Activated CD4-positive, alpha-beta memory T cell treated with anti-CD3 and anti-CD28 coated beads, Interleukin-2, amount 10 ng/mL, durations not matched to agents 7 days and 5 days (primary cell): Measurements from ENCODE around the gene ZMYND8. TPM values are rescaled to one million over a fixed set of nuclear protein-coding genes. Genes with fewer than 3 reads are reported as not detected.
"Not testable (repeated sequence)": the region's sequence is repeated elsewhere in the genome, so short reads cannot be mapped to it uniquely, and the experiment has no call there.

ENCODE experiments used
- CTCF ChIA-PET: fragments of 350-600 bp; sonication (Branson Sonifier 250); formaldehyde crosslinking; loops from one replicate; lab custom pipeline; 2021; ENCODE audit warnings: antibody characterized with exemption, inconsistent platforms; lab: Charles Lee
- POLR2A ChIA-PET: fragments of 350-600 bp; sonication (Branson Sonifier 250); formaldehyde crosslinking; loops from one replicate; lab custom pipeline; 2021; ENCODE audit warnings: antibody characterized with exemption; lab: Charles Lee
- DNase-seq: peaks from one replicate; pipeline ENCODE4 v3.0.0-alpha.2; 2020
- H3K27ac Mint-ChIP-seq: one replicate; pipeline ENCODE4 v1.8.0; 2021; ENCODE audit warnings: mild to moderate bottlenecking, mixed read lengths
- H3K27me3 Mint-ChIP-seq: one replicate; pipeline ENCODE4 v1.8.0; 2021; ENCODE audit warnings: mixed read lengths
- H3K36me3 Mint-ChIP-seq: one replicate; pipeline ENCODE4 v1.8.0; 2021; ENCODE audit warnings: low read depth, mixed read lengths
- H3K4me1 Mint-ChIP-seq: one replicate; pipeline ENCODE4 v1.8.0; 2021; ENCODE audit warnings: mixed read lengths
- H3K4me3 Mint-ChIP-seq: one replicate; pipeline ENCODE4 v1.8.0; 2021; ENCODE audit warnings: mild to moderate bottlenecking, mixed read lengths
- H3K9me3 Mint-ChIP-seq: one replicate; pipeline ENCODE4 v1.8.0; 2021; ENCODE audit warnings: mixed read lengths
- total RNA-seq, 2 experiments: library from RNA; stranded (reverse); gene quantifications; one replicate each; pipeline ENCODE4 v1.2.3, GENCODE V29; 2021

The ZMYND8 gene
- total RNA-seq, 2 experiments from 2014 or later, result 37.8 to 44.2 TPM

GRCh38 chr20:47246061-47246777 lies 110.3 kb downstream of the ZMYND8 start:
- CTCF ChIA-PET, result interaction anchor here (0.7 kb wide), 1 partner anchor 137 kb away, joined by 3 read pairs; no protein-coding TSS in a partner anchor
- Mint-ChIP-seq H3K9me3 (no peaks in the 10 kb centered on the region), H3K27me3 (no peaks in the 10 kb centered on the region), H3K4me1 (no peaks in the 10 kb centered on the region), H3K27ac (no peak overlapping the region), H3K36me3 (peaks cover 54% of the 10 kb centered on the region), H3K4me3 (no peak overlapping the region)
- POLR2A ChIA-PET, result no interaction called here
- no peak for DNase-seq

DNA sequence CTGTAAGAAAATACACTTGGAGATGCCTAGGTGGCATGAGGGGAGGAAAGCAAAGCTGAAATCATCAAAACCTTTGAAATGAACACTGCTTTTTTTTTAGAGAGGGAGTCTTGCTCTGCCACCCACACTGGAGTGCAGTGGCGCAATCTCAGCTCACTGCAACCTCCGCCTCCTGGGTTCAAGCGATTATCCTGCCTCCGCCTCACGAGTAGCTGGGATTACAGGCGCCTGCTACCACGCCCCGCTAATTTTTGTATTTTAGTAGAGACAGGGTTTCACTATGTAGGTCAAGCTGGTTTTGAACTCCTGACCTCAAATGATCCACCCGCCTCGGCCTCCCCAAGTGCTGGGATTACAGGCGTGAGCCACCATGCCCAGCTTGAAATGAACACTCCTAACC lies 111.3 kb downstream of the ZMYND8 start:
- CTCF ChIA-PET, POLR2A ChIA-PET, H3K4me1 Mint-ChIP-seq, H3K9me3 Mint-ChIP-seq, DNase-seq, H3K27ac Mint-ChIP-seq, H3K27me3 Mint-ChIP-seq, H3K4me3 Mint-ChIP-seq: not testable (repeated sequence)
- H3K36me3 Mint-ChIP-seq, result peaks cover 50% of the 10 kb centered on the region

DNA sequence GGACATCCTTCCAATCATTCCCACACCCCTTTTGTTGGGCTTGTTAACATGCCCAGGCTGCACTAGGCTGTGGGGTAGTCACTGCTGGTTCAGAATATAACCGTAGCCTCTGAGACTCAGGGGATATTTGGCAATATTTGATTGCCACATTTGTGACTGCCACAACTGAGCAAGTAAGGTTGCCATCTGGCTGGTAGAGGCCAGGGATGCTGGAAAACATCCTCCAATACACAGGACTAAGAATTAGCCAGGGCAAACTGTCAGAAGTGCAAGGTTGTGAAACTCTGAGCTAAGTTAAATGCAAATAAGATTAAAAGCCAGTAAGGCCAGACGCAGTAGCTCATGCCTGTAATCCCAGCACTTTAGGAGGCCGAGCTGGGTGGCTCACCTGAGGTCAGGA lies 112.0 kb downstream of the ZMYND8 start:
- Mint-ChIP-seq H3K4me1 (no peaks in the 10 kb centered on the region), H3K27ac (no peak overlapping the region), H3K9me3 (no peaks in the 10 kb centered on the region), H3K4me3 (no peak overlapping the region), H3K27me3 (no peaks in the 10 kb centered on the region), H3K36me3 (peaks cover 47% of the 10 kb centered on the region)
- CTCF ChIA-PET, result interaction anchor here (0.6 kb wide), 1 partner anchor 400 kb away, joined by 3 read pairs; no protein-coding TSS in a partner anchor
- DNase-seq, result no peak
- POLR2A ChIA-PET, result no interaction called here

DNA sequence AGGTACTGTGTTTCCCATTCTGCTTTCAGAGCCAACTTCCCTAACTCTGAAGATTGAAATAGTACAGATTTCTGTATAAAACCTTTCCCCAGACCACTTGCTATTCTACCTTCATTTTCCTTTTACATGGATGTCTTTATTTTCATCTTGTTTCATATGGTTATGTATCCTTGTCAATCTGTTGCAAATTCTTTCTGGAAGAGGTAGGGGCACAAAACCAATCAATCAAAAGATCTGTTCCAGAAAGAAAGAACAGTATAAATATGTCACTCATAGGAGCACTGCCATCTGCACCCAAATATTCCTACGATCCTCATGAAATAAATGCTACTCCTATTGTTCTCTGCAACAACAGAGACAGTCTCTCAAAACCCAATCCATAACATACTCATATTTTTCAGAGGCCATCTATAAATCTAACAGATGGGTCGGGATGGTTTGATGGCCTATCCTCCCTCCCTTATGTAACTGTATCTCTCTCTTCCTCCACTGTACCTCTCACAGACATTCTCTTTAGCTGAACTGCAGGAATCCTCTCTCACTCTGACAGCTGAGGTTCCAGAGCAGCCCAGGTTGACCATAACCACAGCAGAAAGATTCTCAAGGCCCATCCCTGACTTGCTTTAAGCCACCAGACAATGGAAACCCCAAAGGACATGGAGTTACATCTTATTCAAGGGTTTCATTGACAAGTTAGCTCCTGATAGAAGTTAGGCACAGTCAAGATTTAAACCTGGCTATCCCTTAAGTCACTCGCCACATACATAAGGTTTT lies 112.8 kb downstream of the ZMYND8 start:
- H3K4me1 Mint-ChIP-seq, result no peaks in the 10 kb centered on the region
- H3K4me3 Mint-ChIP-seq, result no peak overlapping the region
- no peaks in the 10 kb centered on the region for H3K9me3 Mint-ChIP-seq
- H3K27me3 Mint-ChIP-seq, result no peaks in the 10 kb centered on the region
- H3K36me3 Mint-ChIP-seq, result peaks cover 47% of the 10 kb centered on the region
- ChIA-PET POLR2A (no interaction called here), CTCF (interaction anchor here (0.6 to 1.2 kb wide), 2 partner anchors 140 to 400 kb away, joined by 3 to 4 read pairs; no protein-coding TSS in a partner anchor)
- H3K27ac Mint-ChIP-seq, result no peak overlapping the region
- no peak for DNase-seq

DNA sequence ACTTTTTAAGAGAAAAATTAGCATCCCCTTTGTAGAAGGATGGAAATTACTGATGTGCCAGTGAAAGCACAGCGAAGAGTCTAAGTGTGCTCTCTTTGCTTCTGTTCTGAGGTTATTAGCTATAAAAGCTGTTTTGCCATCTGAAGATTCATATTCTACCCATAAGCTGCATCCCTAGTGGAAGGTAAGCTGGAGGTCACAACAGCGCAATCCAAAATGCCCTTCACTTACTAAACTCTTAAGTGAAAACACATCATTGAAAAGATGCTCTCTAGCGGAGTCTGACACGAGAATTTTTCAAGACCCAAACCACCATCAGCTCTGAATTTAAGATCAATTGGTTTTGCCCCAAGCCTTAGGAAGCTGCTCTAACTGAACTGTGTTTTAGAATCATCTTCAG lies 113.5 kb downstream of the ZMYND8 start:
- H3K4me1 Mint-ChIP-seq, result no peaks in the 10 kb centered on the region
- no peak overlapping the region for H3K27ac Mint-ChIP-seq
- H3K9me3 Mint-ChIP-seq, result no peaks in the 10 kb centered on the region
- no peak for DNase-seq
- H3K4me3 Mint-ChIP-seq, result no peak overlapping the region
- H3K36me3 Mint-ChIP-seq, result peaks cover 47% of the 10 kb centered on the region
- CTCF ChIA-PET, result interaction anchor here (0.9 to 1.2 kb wide), 2 partner anchors 47 to 141 kb away, joined by 3 to 4 read pairs; no protein-coding TSS in a partner anchor
- no peaks in the 10 kb centered on the region for H3K27me3 Mint-ChIP-seq
- POLR2A ChIA-PET, result no interaction called here

DNA sequence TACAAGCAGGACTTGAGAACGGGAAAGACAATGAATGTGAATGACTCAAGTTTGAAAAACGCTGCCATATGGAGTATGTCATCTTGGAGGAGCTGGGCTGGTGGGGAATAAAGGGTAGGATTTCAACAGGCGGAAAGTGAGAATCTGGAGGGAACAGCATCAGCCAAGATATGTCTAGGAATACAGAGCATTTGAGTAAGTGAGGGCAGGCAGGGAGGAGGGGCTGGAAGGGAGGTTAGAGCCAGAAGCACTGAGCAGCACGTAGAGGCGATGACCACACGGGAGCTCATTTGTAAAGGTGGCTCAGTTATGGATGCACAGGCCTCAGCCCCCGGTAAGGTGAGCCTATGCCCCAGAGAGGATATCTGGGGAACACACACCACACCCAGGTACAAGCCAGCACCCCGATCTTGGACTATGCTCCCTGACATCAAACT lies 115.1 kb downstream of the ZMYND8 start:
- H3K27me3 Mint-ChIP-seq, result no peaks in the 10 kb centered on the region
- ChIA-PET CTCF (interaction anchor here (1.7 kb wide), 1 partner anchor 22 kb away, joined by 3 read pairs; no protein-coding TSS in a partner anchor), POLR2A (no interaction called here)
- no peaks in the 10 kb centered on the region for H3K9me3 Mint-ChIP-seq
- peaks cover 50% of the 10 kb centered on the region for H3K36me3 Mint-ChIP-seq
- no peak overlapping the region for H3K27ac Mint-ChIP-seq
- DNase-seq, result no peak
- H3K4me1 Mint-ChIP-seq, result no peaks in the 10 kb centered on the region
- no peak overlapping the region for H3K4me3 Mint-ChIP-seq

- CTCF ChIA-PET, H3K4me1 Mint-ChIP-seq, DNase-seq, H3K27me3 Mint-ChIP-seq, POLR2A ChIA-PET, H3K9me3 Mint-ChIP-seq, H3K4me3 Mint-ChIP-seq, H3K27ac Mint-ChIP-seq: not testable (repeated sequence)
- peaks cover 46% of the 10 kb centered on the region for H3K36me3 Mint-ChIP-seq
These were observed 116.4 kb downstream of the ZMYND8 start for GRCh38 chr20:47240096-47240495.

DNA sequence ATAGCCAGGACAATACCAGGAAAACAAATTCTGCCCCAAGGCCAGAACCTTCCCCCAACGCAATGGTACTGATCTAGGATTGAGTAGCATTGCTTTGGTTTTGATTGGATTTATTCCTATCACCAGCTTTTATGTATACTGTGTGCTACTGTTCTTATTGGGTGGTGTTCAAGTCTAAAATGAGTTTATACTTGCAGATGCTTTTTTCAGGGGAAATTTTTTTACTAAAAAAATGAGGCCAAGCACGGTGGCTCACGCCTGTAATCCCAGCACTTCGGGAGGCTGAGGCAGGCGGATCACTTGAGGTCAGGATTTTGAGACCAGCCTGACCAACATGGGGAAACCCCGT lies 116.8 kb downstream of the ZMYND8 start:
- Mint-ChIP-seq H3K36me3 (peaks cover 46% of the 10 kb centered on the region), H3K27me3 (no peaks in the 10 kb centered on the region), H3K27ac (no peak overlapping the region), H3K9me3 (no peaks in the 10 kb centered on the region), H3K4me3 (no peak overlapping the region), H3K4me1 (no peaks in the 10 kb centered on the region)
- CTCF ChIA-PET, result no interaction called here
- POLR2A ChIA-PET, result no interaction called here
- no peak for DNase-seq

DNA sequence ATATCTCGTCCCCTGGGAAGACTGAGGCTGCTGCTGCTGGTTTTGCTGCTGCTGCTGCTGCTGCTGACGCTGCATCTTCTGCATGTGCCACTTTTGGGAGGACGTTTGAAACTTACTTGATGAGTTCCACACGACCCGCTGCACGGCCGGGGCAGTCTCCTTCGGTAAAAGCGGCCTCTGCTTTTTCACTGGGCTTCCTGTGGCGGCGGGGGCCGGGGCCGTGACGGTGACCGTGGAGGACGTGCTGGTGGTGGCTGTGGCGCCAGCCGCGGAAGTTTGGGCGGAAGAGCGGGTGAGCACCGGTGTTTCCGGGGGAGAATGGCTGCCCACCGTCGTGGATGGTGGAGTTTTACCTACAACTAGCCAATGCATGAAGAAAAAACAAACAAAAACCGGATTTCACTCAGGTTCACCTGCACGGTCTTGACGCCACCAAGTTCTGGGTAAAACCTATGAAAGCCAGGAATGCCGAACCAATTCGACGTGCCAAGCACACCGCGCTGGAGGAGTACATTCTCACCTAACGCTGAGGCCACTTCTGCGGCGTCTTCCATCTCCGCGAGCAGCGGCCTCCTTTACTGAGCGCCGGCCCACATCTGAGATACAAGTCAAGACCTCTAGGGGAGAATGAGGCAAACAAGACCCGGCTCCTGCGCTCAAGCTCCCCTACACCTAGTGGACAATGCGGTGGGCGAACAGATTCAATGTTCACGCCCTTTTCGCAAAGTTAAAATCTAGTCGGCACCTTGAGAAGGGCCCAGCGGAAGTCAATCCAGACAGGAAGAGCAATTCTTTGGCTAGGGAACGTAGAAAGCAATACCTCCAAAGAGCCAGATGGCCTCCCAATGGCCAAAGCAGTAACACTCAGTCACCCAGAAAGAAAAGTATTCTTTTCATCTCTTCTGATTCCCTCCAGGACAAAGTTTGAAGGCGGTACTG lies 117.5 kb downstream of the ZMYND8 start:
- no peak for DNase-seq
- CTCF ChIA-PET, result no interaction called here
- peaks cover 50% of the 10 kb centered on the region for H3K36me3 Mint-ChIP-seq
- POLR2A ChIA-PET, result no interaction called here
- H3K9me3 Mint-ChIP-seq, result no peaks in the 10 kb centered on the region
- no peak overlapping the region for H3K4me3 Mint-ChIP-seq
- H3K4me1 Mint-ChIP-seq, result no peaks in the 10 kb centered on the region
- H3K27me3 Mint-ChIP-seq, result no peaks in the 10 kb centered on the region
- H3K27ac Mint-ChIP-seq, result no peak overlapping the region

- Mint-ChIP-seq H3K4me1 (no peaks in the 10 kb centered on the region), H3K27ac (no peak overlapping the region), H3K9me3 (no peaks in the 10 kb centered on the region), H3K27me3 (no peaks in the 10 kb centered on the region), H3K4me3 (no peak overlapping the region), H3K36me3 (peaks cover 50% of the 10 kb centered on the region)
- ChIA-PET CTCF (no interaction called here), POLR2A (no interaction called here)
- DNase-seq, result no peak
These were observed 118.8 kb downstream of the ZMYND8 start for GRCh38 chr20:47237715-47238114.

- no peak overlapping the region for H3K27ac Mint-ChIP-seq
- no peak for DNase-seq
- no peaks in the 10 kb centered on the region for H3K4me1 Mint-ChIP-seq
- no peaks in the 10 kb centered on the region for H3K27me3 Mint-ChIP-seq
- H3K36me3 Mint-ChIP-seq, result peaks cover 53% of the 10 kb centered on the region
- no peak overlapping the region for H3K4me3 Mint-ChIP-seq
- ChIA-PET CTCF (no interaction called here), POLR2A (no interaction called here)
- H3K9me3 Mint-ChIP-seq, result no peaks in the 10 kb centered on the region
These were observed 119.9 kb downstream of the ZMYND8 start for GRCh38 chr20:47236639-47236900.

DNA sequence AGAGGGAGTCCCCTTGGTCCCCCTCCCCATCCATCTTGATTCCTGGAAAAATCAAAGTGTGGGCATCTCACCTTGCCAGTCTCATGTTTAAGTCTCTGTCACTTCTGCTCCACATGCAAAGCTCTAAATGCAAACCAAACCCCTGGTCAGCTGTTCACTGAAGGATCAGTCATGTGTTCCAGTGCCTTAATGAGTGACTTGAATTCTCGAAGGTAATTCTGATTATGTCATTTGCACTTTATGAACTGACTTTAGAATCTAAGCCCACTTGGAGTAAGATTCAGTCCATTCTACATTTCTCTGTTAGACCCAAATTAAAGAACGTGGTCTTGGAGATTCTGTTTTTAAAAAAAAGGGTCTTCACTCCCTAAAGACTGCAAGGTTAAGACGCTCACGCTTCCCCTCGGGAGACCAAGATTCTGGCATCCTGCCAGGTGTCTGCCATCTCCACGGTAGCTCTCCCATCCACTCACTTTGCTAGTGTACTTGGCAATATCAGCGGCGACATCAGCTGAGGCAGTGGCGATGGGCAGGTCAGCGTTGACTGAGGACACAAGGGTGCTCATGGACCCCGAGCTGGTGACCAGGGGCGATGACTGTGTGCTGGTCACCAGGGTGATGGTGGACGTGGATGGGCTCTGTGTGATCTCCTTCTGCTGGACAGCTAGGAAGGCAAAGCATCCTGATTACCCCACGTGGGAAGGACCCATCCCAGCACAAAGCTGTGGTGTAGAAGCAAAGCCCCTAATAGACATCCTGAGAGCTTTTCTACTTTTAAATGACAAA lies 120.5 kb downstream of the ZMYND8 start:
- Mint-ChIP-seq H3K27me3 (no peaks in the 10 kb centered on the region), H3K4me1 (no peaks in the 10 kb centered on the region), H3K27ac (no peak overlapping the region), H3K36me3 (peaks cover 51% of the 10 kb centered on the region), H3K9me3 (no peaks in the 10 kb centered on the region), H3K4me3 (no peak overlapping the region)
- DNase-seq, result no peak
- ChIA-PET POLR2A (no interaction called here), CTCF (no interaction called here)
